ENCODE data around the gene PNPLA8. TPM values are rescaled to one million over a fixed set of nuclear protein-coding genes. Genes with fewer than 3 reads are reported as not detected.

Gene PNPLA8
- total RNA-seq, 6 experiments from 2014 or later = 13.7 to 25.6 (median 17.0) TPM

DNA sequence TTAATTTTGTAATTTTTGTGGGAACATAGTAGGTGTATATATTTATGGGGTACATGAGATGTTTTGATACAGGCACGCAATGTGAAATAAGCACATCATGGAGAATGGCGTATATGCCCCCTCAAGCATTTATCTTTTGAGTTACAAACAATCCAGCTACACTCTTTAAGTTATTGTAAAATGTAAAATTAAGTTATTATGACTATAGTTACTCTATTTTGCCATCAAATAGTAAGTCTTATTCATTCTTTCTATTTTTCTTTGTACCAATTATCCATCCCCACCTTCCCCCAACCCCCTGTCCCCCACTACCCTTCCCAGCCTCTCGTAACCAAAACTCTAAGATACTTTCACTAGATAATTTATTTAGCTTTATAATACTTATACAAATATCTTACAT, 7.8 kb upstream of the PNPLA8 start:
- ATAC-seq (no peak), DNase-seq (no peak)
- intact Hi-C loops (cut with DNase I) = no loop called here
- Histone ChIP-seq H3K36me3 (no peaks in the 10 kb centered on the region), H3K4me3 (no peak overlapping the region), H3K9me3 (no peaks in the 10 kb centered on the region), H3K27ac (no peak overlapping the region), H3K27me3 (no peaks in the 10 kb centered on the region), H3K4me1 (peaks cover 0 to 6% (median 0%) of the 10 kb centered on the region in 4 donors)
- 91% methylated on average over 3 of the region's 3 CpGs for WGBS (ENCODE audit: insufficient coverage, low coverage, low lambda C conversion rate, missing lambda C conversion rate)
- TF ChIP-seq, protein P1, sequence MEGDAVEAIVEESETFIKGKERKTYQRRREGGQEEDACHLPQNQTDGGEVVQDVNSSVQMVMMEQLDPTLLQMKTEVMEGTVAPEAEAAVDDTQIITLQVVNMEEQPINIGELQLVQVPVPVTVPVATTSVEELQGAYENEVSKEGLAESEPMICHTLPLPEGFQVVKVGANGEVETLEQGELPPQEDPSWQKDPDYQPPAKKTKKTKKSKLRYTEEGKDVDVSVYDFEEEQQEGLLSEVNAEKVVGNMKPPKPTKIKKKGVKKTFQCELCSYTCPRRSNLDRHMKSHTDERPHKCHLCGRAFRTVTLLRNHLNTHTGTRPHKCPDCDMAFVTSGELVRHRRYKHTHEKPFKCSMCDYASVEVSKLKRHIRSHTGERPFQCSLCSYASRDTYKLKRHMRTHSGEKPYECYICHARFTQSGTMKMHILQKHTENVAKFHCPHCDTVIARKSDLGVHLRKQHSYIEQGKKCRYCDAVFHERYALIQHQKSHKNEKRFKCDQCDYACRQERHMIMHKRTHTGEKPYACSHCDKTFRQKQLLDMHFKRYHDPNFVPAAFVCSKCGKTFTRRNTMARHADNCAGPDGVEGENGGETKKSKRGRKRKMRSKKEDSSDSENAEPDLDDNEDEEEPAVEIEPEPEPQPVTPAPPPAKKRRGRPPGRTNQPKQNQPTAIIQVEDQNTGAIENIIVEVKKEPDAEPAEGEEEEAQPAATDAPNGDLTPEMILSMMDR (IDR thresholded peaks at IDR 0.05) = no peak
- TF ChIP-seq POLR2A (IDR thresholded peaks at IDR 0.05) = no peak

DNA sequence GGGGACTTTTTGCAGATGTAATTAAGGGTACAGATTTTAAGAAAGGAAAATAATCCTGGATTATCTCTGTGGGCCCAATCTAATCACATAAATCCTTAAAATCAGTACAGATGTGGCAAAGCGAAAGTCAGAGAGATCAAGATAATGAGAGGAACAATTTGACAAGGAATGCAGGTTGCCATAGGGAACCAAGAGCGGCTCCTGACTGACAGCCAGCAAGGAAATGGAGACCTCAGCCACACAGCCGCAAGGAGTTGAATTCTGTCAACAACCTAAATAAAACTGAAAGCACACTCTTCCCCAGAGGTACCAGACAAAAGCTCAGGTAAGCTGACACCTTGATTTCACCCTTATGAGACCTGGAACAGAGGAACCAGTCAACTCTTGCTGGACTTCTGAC, 3.4 kb upstream of the PNPLA8 start:
- DNase-seq = no peak
- TF ChIP-seq, protein P1 (IDR thresholded peaks at IDR 0.05) = no peak
- TF ChIP-seq POLR2A (IDR thresholded peaks at IDR 0.05) = no peak
- 86% methylated on average over 3 of the region's 3 CpGs for WGBS (ENCODE audit: insufficient coverage, low coverage, low lambda C conversion rate, missing lambda C conversion rate)
- no peak for ATAC-seq
- no peaks in the 10 kb centered on the region for H3K9me3 ChIP-seq
- H3K27me3 ChIP-seq = no peaks in the 10 kb centered on the region
- H3K4me1 ChIP-seq = peaks cover 0 to 9% (median 4%) of the 10 kb centered on the region in 4 donors
- no peak overlapping the region for H3K4me3 ChIP-seq
- intact Hi-C loops (cut with DNase I) = no loop called here
- no peaks in the 10 kb centered on the region for H3K36me3 ChIP-seq
- H3K27ac ChIP-seq = no peak overlapping the region

DNA sequence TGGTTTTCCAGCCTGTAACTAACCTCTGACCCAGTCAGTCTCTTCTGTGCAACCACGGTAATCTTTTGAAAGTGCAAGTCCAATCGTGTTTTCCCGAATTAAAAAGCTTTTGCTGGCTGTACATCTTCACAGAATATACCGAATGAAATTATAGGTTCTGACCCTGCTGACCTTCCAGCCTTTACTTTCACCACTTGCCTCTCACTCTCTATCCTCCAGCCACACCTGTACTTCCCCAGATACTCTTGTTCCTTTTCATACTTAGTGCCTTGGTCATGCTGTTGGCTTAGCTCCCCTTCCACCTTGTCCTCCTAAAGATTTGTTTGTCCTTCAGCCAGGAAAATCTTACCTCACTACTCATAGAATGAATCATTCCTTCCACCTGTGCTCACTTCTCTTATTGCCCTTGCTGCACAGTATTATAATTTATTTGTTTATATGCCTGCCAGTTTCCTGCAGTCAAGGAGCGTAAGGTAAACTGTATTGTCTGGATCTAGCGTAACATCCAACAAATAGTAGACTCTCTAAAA, 2.3 kb upstream of the PNPLA8 start:
- 90% methylated on average over 5 of the region's 6 CpGs for WGBS (ENCODE audit: insufficient coverage, low coverage, low lambda C conversion rate, missing lambda C conversion rate)
- DNase-seq (no peak), ATAC-seq (no peak)
- Histone ChIP-seq H3K4me3 (no peak overlapping the region), H3K36me3 (no peaks in the 10 kb centered on the region), H3K9me3 (no peaks in the 10 kb centered on the region), H3K4me1 (peaks cover 0 to 20% (median 4%) of the 10 kb centered on the region in 4 donors), H3K27me3 (no peaks in the 10 kb centered on the region), H3K27ac (no peak overlapping the region)
- TF ChIP-seq, protein P1 (IDR thresholded peaks at IDR 0.05) = no peak
- TF ChIP-seq POLR2A (IDR thresholded peaks at IDR 0.05) = no peak
- intact Hi-C loops (cut with DNase I) = no loop called here

DNA sequence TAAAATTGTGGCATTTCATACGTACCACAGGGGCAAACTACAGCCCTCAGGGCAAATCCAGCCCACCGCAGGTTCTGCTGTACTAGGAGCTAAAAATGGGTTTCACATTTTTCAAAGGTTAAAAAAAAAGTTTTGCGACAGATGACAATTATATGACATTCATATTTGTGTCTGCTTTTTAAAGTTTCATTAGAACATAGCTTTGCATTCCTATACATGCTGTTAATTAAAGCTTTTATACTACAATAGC, 758 bp upstream of the PNPLA8 start:
- WGBS (ENCODE audit: insufficient coverage, low coverage, low lambda C conversion rate, missing lambda C conversion rate) = 5% methylated on average over 3 of the region's 3 CpGs
- no peak for TF ChIP-seq POLR2A (IDR thresholded peaks at IDR 0.05)
- TF ChIP-seq, protein P1 (IDR thresholded peaks at IDR 0.05) = no peak
- intact Hi-C loops (cut with DNase I) = no loop called here

More for the DNA sequence above, 758 bp upstream of the PNPLA8 start:
- H3K4me3 ChIP-seq = peak overlapping the region; percentile 50 to 65 (median 60)
- H3K27me3 ChIP-seq = no peaks in the 10 kb centered on the region
- H3K36me3 ChIP-seq = no peaks in the 10 kb centered on the region
- peaks cover 0 to 25% (median 4%) of the 10 kb centered on the region in 4 donors for H3K4me1 ChIP-seq
- ATAC-seq (no peak), DNase-seq (no peak)
- no peaks in the 10 kb centered on the region for H3K9me3 ChIP-seq
- H3K27ac ChIP-seq = peak overlapping the region; percentile 90 to 98 (median 98)

All from right lobe of liver (tissue), 6 donors.